ENCODE data around the gene FAM72A. TPM values are rescaled to one million over a fixed set of nuclear protein-coding genes. Genes with fewer than 3 reads are reported as not detected.

The FAM72A gene
- total RNA-seq, 4 donors from 2014 or later, result 1.6 to 8.4 (median 3.7) TPM

- TF ChIP-seq CTCF (IDR thresholded peaks at IDR 0.05), result no peak
- DNase-seq (ENCODE audit: low spot score) (no peak), ATAC-seq (ENCODE audit: low FRiP score) (no peak)
Measured at GRCh38 chr1:206142011-206142410, 60.6 kb downstream of the FAM72A start.

GRCh38 chr1:206136241-206136640 is 66.4 kb downstream of the FAM72A start:
- ATAC-seq (ENCODE audit: low FRiP score) (no peak), DNase-seq (ENCODE audit: low spot score) (no peak)
- no peak for TF ChIP-seq CTCF (IDR thresholded peaks at IDR 0.05)

Other genes starting within 250 kb of the FAM72A start
- 10 to 100 TPM in 2 of 4 donors, 1 to 10 TPM in 2; 3.2 to 62.0 (median 16.6) TPM for gene RAB7B, start 199.4 kb downstream of the FAM72A start, total RNA-seq
- not detected for gene CTSE, start 178.9 kb downstream of the FAM72A start, total RNA-seq
- gene RHEX, start 149.7 kb downstream of the FAM72A start, total RNA-seq, result 1 to 10 TPM; 1.1 to 5.4 (median 1.8) TPM
- gene AVPR1B, start 85.5 kb downstream of the FAM72A start, total RNA-seq, result not detected
- 100 to 1,000 TPM in 1 of 4 donors, 10 to 100 TPM in 3; 55.8 to 118 (median 67.3) TPM for gene SRGAP2, start 702 bp upstream of the FAM72A start, total RNA-seq